ENCODE measurements around the gene TNKS1BP1.
"Not testable (repeated sequence)": the region's sequence is repeated elsewhere in the genome, so short reads cannot be mapped to it uniquely, and the experiment has no call there.

TNKS1BP1 gene

GRCh38 chr11:57324886-57325734 lies at the start of gene TNKS1BP1:
TSS of gene TNKS1BP1 (minus strand) at chr11:57324952. CDS start at chr11:57321885, 3,067 bp downstream.
- in situ Hi-C loops (cut with MboI; ENCODE audit: low pct_unique_long_range_greater_than_20kb, low sequenced_read_pairs) = loop anchor here (25.0 kb wide), 1 partner anchor 1187 kb away; the partner anchor contains the start of gene OR5B21
- DNase-seq = peak; percentile 94

DNA sequence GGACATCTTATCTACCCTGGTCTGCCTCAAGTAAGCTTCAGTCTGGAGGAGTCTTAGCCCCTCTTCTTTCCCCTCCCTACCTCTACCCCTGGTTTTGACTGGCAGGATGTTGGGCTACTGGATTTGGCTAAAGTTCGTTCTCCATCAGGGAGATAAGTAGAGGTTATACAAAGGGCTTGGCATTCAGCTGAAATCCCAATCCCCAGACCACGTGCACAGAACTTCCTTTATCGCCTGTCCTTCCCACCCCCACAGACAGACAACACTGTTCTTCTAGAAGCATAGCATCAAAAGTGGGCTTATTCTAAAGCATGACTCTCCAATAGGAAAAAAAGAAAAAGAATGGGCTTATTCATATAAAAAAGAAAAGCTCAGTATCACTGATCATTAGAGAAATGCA lies 48.4 kb upstream of the TNKS1BP1 start:
- no peak for DNase-seq
- in situ Hi-C loops (cut with MboI; ENCODE audit: low pct_unique_long_range_greater_than_20kb, low sequenced_read_pairs) = no loop called here

DNA sequence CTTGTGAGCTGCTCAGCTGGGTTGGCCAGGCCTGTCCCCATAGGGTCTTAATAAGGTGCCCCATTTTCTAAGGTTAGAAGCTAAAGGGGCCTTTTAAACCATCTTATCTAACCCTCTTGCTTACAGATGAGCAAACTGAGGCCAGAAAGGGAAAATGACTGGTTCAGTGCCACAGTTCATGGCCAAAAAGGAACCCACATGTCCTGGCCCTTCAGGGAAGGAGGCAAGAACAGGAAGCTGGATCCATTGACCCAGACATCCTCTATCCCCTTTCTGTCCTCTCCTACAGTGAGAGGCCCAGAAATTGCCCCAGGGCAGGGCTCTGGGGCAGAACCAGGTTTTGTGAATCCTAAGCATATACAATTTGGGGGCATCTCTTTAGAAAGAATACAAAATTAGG lies 46.2 kb upstream of the TNKS1BP1 start:
- no peak for DNase-seq
- in situ Hi-C loops (cut with MboI; ENCODE audit: low pct_unique_long_range_greater_than_20kb, low sequenced_read_pairs) = no loop called here

- in situ Hi-C loops (cut with MboI; ENCODE audit: low pct_unique_long_range_greater_than_20kb, low sequenced_read_pairs) = no loop called here
- DNase-seq = no peak
These were observed 45.5 kb upstream of the TNKS1BP1 start for GRCh38 chr11:57370251-57370650.

DNA sequence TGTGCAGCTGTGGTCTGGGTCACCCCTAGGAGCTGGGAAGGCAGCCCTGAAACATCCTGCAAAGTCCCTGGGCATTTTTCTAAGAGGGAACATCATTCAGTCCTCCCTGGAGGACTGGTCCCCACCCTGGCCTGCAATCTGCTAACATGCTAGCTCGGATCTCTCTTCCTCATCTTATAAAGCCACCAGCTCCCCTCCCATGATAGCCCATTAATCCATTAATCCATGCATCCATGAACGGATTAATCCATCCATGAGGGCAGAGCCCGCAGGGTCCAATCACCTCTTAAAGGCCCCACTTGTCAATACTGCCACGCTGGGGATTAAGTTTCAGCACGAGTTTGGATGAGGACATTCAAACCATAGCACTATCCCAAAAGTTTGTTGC lies 44.1 kb upstream of the TNKS1BP1 start:
- no peak for DNase-seq
- in situ Hi-C loops (cut with MboI; ENCODE audit: low pct_unique_long_range_greater_than_20kb, low sequenced_read_pairs) = no loop called here

DNA sequence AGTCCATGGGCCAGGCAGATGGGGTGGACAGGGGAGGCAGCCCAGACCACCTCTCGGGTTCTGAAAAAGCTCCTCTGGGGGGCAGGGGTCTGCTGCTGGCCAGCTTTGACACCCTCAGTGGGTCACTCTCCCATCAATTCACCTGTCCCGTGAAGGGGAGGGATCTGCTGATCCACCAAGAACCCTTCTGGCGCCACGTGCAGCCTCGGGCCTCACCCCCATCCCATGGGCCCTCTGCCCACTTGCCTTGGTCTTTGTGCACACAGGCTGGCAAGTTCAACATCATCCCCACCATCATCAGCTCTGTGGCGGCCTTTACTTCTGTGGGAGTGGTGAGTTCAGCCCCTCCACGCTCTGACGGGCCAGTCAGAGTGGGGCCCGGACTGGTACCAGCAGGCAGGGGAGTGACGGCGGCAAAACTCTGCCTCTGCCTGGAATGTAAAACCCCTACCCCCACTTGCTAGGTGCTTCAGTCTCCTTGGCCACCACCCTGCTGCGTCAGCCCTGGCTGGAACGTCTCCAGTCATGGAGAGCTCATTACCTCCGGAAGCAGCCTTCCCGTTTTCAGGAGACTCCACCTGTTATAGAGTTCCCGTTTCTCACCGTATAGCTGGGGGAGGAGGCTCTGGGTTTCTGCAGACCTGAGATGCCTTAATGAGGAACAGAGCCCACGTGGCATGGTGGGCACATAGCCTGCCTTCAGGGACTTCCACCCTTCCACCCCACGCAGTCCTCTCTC lies 43.5 kb upstream of the TNKS1BP1 start:
- peak; percentile 68 for DNase-seq
- in situ Hi-C loops (cut with MboI; ENCODE audit: low pct_unique_long_range_greater_than_20kb, low sequenced_read_pairs) = no loop called here

GRCh38 chr11:57364851-57365660 lies 40.3 kb upstream of the TNKS1BP1 start:
- in situ Hi-C loops (cut with MboI; ENCODE audit: low pct_unique_long_range_greater_than_20kb, low sequenced_read_pairs) = no loop called here
- DNase-seq = no peak

GRCh38 chr11:57363131-57364080 lies 38.7 kb upstream of the TNKS1BP1 start:
- in situ Hi-C loops (cut with MboI; ENCODE audit: low pct_unique_long_range_greater_than_20kb, low sequenced_read_pairs) = no loop called here
- no peak for DNase-seq

DNA sequence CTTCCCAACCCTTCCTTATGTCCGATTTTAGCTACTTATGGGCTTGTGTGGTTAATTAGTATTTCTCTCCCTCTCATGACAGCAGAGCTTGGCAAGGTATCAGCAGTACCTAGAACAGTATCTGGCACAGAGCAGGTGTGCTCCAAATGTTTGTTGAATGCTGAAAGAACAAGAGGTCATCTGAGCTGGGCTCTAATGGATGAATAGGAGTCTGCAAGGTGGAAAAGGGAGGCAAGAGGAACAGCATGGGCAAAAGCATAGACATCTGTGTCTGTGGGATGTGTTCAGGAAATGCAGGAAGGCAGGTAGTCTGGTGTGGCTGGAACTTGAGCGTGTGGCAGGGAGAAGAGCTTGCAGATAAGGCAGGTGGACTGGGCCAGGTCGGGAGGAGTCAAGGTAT lies 37.2 kb upstream of the TNKS1BP1 start:
- no peak for DNase-seq
- in situ Hi-C loops (cut with MboI; ENCODE audit: low pct_unique_long_range_greater_than_20kb, low sequenced_read_pairs) = no loop called here

GRCh38 chr11:57361420-57361819 lies 36.7 kb upstream of the TNKS1BP1 start:
- DNase-seq; in situ Hi-C loops (cut with MboI; ENCODE audit: low pct_unique_long_range_greater_than_20kb, low sequenced_read_pairs): not testable (repeated sequence)

DNA sequence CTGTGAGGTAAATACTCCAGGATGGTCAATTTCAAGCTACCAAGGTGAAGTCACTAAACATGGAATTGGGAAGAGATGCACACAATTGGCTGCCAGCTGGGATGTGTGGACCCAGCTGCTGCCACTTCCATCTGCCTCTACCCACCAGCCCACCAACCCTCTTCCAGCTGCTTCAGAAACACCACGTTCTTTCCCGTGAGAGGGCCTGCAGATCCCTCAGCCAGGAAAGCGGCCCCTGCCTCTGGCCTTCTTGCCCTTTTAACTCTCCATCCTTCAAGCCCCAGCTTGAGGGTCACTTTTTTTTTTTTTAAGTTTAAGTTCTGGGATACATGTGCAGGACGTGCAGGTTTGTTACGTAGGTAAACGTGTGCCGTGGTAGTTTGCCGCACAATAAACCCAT lies 36.2 kb upstream of the TNKS1BP1 start:
- no peak for DNase-seq
- in situ Hi-C loops (cut with MboI; ENCODE audit: low pct_unique_long_range_greater_than_20kb, low sequenced_read_pairs) = no loop called here

- in situ Hi-C loops (cut with MboI; ENCODE audit: low pct_unique_long_range_greater_than_20kb, low sequenced_read_pairs) = no loop called here
These were observed 35.3 kb upstream of the TNKS1BP1 start for GRCh38 chr11:57359896-57360690.

GRCh38 chr11:57359396-57359795 lies 34.6 kb upstream of the TNKS1BP1 start:
- in situ Hi-C loops (cut with MboI; ENCODE audit: low pct_unique_long_range_greater_than_20kb, low sequenced_read_pairs) = no loop called here
- no peak for DNase-seq

More at GRCh38 chr11:57359896-57360690, 35.3 kb upstream of the TNKS1BP1 start:
- no peak for DNase-seq

DNA sequence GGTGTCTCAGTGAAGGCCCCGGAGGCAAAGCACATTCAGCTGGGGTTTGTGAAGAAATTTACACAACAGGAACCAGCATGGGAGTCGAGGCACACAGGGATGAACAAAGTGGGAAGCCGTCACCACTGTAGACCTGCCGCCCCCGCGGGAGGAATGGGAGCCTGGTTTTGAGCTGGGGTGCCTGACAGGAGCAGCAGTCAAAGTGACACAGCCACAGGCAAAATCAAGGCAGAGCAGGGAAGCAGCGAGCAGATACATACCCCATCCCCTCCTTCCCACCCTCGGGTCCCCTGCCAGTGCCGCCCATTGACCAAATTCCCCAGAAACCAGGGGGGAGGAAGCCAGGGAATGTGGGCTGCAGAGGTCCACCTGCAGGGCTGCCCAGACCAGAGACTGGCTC lies 34.2 kb upstream of the TNKS1BP1 start:
- in situ Hi-C loops (cut with MboI; ENCODE audit: low pct_unique_long_range_greater_than_20kb, low sequenced_read_pairs) = no loop called here

GRCh38 chr11:57358543-57358961 lies 33.8 kb upstream of the TNKS1BP1 start:
- in situ Hi-C loops (cut with MboI; ENCODE audit: low pct_unique_long_range_greater_than_20kb, low sequenced_read_pairs) = no loop called here
- DNase-seq = no peak

More for the DNA sequence above, 34.2 kb upstream of the TNKS1BP1 start:
- no peak for DNase-seq

DNA sequence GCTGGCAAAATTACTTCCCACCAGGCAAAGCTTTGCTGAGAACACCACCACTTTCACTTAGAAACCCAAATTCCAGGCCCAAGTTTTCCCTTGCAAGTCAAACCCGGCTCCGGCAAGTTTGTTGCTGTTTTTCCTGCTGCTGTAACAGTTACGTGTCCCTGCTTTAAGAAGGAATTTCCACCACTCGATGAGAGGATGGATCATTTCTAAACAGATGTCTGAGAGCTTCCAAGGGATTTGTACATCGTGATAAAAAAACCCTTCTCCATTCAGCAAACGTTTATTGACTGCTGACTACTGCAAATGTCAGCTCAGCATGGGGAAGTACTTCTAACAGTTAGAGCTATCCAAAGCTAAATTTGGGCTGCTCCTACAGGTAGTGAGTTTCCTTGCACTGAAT lies 33.1 kb upstream of the TNKS1BP1 start:
- no peak for DNase-seq
- in situ Hi-C loops (cut with MboI; ENCODE audit: low pct_unique_long_range_greater_than_20kb, low sequenced_read_pairs) = no loop called here

GRCh38 chr11:57357310-57357709 lies 32.6 kb upstream of the TNKS1BP1 start:
- DNase-seq = no peak
- in situ Hi-C loops (cut with MboI; ENCODE audit: low pct_unique_long_range_greater_than_20kb, low sequenced_read_pairs) = no loop called here

- DNase-seq = no peak
- in situ Hi-C loops (cut with MboI; ENCODE audit: low pct_unique_long_range_greater_than_20kb, low sequenced_read_pairs) = no loop called here
These were observed 31.5 kb upstream of the TNKS1BP1 start for GRCh38 chr11:57356268-57356667.
